GM19351 (cell line): ENCODE data around the gene CEP85.
A peak's percentile ranks its signal among the peaks of the same experiment; 100 is the strongest.
"Not testable (repeated sequence)": the region's sequence is repeated elsewhere in the genome, so short reads cannot be mapped to it uniquely, and the experiment has no call there.

Experiments
- ATAC-seq: cut with Tn5 transposase; IDR thresholded peaks from one replicate; pipeline ENCODE4 v1.9.1; 2021; ENCODE audit warnings: mild to moderate bottlenecking, moderate library complexity; ENCODE audit not compliant: unreplicated experiment

Gene CEP85

DNA sequence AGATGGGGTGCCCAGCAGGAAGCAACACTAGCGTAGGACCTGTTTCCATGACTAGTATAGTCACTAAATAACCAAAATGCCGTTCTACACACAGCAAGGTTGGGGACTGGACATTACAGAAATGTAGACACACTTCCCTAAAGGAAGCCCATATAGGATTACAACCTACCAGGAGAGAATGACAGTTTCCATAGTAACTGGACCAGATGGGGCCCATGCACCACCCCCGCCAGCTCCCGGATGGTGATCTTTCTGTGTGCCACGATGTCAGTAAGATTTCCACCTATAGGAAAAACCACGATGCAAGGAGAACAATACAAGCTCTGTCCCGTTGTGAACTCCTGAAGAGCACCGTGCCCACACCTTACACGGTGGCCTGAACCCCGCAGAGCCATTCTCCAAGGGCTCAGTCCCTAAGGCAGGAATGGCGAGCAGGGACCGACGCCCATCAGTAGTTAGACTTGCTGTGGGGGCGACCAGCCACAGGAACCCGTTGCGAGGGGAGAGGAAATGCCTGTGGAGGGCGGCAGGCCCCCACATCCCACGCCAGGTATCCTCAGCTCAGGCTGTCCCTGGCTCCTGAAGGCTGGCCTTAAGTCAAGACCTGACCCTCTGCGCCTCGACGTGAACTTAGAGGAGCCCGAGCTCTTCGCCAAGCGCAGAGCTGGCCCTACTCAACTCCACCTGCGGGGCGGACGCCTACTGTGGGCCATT lies 13.6 kb upstream of the CEP85 start:
- ATAC-seq = no peak

DNA sequence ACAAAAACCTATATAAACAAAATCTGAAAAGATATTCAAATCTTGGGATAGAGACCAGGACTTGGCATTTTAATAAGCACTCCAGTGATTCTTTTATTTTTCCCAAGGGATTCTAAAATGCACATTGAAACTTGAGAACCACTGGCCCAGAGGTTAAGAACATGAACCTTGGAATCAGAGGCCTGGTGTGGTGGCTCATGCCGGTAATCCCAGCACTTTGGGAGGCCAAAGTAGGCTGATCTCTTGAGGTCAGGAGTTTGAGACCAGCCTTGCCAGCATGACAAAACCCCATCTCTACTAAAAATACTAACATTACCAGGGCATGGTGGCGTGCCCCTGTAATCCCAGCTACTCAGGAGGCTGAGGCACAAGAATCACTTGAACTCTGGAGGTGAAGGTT lies 12.9 kb upstream of the CEP85 start:
- ATAC-seq = no peak

DNA sequence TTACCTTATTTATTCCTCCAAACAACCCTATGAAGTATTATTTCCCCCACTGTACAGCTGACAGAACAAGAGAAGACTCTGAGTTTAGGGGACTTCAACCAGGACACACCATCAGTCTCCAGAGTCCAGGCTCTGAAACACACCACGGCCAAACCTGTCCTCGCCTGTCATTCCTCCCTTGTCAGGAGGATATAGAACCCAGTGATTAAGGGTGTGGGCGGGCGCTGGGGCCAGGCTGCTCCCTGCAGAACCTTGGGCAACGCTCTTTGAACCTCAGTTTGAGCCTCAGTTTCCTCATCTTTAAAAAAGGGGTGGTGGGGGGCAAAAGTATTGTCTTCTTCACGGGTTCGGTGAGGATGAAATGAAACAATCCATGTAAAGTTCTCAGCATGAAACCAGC lies 9.4 kb upstream of the CEP85 start:
- ATAC-seq = no peak

DNA sequence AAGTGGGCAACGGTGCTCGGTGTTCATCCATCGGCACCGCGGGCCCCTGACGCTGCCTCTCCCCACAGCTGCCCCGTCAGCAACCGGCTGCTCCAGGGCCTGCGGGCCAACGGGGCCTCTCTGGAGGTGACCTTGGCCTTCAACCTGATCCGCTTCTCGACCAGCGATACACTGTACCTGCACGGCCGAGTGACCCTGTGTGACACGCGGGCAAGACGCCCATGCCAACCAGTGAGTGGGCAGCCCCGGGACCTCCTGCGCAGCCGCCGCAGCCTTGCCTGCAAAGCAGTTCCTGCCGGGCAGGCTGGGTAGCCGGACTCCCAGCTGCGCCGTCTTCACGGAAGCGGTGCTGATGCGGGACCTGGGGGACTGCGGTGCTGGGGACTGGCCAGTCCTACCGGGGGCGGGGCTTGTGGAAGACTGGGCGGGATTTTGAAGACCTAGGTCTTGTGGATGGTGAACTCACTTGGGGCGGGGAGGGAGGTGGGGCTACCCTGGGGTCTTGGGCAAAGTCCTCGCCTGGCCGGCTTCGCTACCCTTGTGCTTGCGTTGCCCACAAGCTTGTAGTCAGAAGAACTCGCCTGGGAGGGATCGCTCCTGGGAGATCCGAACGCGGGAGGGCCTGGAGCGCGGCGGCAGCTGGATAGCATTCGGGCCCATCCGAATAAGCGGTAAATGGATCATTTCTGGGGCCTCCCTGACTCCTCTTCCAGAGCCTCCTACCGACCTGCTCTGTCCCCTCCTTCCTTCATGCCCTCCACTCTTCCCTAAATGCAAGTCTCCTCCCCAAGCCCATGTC lies 8.8 kb upstream of the CEP85 start:
- no peak for ATAC-seq

DNA sequence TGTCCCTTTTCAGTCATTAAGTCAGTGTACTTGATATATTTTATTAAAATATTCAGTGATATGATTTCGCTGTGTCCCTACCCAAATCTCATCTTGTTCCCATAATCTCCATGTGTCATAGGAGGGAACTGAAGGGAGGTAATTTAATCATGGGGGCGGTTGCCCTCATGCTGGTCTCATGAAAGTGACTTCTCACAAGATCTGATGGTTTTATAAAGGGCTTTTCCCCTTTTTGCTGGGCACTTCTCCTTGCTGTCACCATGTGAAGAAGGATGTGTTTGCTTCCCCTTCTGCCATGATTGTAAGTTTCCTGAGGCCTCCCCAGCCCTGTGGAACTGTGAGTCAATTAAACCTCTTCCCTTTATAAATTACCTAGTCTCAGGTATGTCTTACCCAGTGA lies 3.3 kb upstream of the CEP85 start:
- ATAC-seq = not testable (repeated sequence)

DNA sequence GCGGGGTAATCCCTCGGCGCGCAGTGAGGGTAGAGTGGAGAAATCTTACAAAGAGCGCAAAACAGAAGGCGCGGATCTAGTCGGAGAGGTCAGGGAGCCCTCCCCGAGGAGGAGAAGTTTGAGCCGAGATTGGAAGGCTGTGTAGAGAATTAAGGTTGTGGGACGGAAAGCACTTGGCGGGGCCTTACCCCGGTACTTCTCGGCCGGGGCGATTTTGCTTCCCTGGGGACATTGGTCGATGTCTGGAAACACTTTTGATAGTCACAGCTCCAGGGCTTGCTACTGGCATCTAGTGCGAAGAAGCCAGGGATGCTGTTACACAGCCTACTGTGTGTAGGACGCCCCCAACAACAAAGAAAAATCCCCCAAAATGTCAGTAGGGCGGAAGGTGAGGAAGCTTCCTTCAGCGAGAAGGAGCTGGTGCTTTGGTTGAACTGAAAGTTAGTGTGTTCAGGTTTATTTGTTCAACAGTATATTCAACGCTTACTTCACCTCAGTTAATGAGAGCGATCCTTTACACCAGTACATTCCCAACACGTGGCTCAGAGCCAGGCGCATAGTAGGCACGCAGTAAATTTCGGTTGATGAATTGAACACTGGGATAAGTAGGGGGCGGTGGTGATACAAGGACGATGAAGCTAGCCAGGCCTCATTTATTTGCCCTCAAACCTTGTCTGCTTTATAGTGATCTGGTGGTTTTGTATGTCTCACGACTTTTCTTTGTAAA lies 807 bp downstream of the CEP85 start:
- ATAC-seq = no peak

DNA sequence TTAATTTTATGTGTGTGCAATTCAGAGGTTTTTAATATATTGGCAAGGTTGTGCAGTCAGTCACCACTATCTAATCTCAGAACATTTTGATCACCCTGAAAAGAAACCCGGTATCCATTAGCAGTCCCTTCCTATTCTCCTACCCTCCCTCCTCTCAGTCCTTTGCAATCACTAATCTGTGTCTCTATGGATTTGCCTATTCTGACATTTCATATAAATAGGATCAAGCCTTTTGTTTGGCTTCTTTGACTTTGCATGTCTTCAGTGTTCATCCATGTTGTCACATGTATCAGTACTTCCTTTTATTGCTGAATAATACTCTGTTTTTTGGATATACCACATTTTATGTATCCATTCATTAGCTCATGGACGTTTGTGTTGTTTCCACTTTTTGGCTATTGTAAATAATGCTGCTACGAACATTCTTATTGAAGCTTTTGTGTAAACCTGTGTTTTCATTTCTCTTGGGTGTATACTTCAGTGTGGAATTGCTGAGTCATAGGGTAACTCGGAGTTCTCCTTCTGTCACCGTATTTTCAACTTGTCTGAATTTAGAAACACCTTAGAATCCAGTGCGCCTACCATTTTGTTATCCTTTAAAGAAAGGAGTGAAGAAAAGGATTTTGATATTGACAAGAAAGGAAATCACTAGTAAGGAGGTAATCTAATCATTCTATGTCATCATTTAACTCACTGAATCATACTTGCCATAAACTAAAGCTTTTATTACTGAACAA lies 3.4 kb downstream of the CEP85 start:
- ATAC-seq = no peak

DNA sequence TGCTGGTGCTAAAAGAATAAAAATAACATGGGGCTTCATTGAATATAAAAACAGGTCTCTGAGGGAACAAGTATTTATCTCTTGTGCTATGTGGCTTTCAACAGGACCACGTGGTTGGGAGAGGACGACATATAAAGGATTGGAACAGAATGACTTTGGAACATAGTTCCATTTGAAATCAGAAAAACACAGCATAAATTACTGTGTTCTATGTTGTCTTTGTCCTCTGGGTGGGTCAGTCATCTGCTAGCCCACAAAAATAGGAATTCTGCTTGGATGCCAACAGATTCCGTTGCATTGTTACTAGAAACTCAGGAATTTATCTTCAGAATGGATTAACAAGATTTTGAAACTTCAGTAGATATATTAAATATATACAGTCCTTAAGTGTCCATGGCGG lies 5.9 kb downstream of the CEP85 start:
- no peak for ATAC-seq

DNA sequence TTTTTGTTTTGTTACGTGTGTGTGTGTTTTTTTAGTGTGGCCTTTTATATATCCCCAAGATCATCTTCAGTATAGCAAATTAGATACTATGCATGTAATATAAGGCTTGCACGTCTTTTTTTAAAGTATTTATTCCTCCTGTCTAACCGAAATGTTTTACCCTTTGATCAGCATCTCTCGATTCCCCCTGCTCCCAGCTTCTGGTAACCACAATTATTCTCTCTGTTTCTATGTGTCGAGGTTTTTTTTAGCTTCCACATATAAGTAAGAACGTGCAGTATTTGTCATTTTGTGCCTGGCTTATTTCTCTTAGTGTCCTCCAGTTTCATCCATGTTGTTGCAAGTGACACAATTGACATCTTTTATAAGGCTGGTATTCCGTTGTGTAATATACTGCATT lies 18.7 kb downstream of the CEP85 start:
- ATAC-seq = no peak

DNA sequence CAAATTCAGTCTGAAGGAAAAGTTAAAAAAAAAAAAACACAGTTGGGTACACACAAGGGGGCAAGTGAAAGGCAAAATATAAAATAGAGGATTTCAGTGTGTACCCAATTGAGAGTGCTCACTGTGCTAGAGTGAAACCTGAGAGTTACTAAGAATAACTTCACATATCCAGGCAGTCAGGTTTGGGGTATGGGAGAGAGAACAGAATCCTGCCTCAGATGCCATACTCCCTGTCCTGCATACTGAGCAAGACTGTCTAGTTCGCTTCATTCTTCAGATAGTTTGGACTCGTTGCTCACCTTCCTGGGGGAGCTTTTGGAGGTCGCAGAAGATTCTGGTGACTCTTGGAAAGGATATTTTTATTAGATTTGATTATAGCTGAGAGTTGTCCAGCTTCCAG lies 20.4 kb downstream of the CEP85 start:
- no peak for ATAC-seq

DNA sequence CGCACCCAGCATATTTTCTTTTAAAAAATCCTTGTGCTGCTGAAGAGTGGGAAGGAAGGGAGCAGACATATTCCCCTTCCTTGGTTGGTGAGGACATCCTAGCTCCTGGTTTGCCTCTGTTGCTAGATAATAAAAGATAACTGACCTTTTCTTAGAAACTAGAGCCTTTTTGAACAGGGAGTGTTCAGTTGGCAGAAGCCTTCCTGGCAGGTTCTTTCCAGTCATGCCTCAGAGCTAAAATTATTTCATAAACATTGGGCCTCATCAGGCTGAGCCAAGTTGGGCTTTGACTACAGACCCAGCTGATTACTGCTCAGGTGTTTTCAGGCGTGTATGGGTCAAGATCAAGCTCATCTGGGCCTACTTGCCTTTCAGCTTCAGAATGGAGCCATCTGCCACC lies 23.2 kb downstream of the CEP85 start:
- ATAC-seq = no peak

DNA sequence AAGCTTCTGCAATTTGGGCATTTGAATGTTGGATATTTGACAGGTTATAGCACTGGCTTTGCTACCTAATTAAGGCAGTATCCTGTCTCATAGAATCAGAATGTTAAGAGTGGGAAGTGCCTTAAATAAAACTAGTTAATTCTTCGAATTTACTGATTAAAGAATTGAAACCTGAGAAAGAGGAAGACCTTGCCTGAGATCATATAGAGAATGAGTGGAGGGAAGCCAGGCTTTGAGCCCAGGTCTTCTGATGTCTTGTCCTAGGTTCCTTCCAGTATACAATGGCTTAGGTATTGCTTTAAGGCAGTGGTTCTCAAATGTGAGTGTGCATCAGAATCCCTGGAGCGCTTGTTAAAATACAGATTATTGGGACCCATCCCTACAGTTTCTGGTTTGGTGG lies 25.0 kb downstream of the CEP85 start:
- ATAC-seq = no peak

DNA sequence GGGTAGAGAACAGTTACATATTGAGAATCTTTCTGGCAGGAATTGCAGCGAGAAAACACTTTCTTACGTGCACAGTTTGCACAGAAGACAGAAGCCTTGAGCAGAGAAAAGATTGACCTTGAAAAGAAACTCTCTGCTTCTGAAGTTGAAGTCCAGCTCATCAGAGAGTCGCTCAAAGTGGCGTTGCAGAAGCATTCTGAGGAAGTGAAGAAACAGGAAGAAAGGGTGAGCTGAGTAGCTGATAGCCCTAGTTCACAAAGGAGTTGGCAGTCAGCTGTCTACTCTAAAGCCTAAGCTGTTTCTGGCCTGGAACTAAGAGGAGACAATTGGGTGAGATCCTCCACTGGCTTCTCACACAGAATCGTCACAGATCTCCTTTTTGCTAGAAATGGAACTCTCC lies 25.6 kb downstream of the CEP85 start:
- no peak for ATAC-seq

DNA sequence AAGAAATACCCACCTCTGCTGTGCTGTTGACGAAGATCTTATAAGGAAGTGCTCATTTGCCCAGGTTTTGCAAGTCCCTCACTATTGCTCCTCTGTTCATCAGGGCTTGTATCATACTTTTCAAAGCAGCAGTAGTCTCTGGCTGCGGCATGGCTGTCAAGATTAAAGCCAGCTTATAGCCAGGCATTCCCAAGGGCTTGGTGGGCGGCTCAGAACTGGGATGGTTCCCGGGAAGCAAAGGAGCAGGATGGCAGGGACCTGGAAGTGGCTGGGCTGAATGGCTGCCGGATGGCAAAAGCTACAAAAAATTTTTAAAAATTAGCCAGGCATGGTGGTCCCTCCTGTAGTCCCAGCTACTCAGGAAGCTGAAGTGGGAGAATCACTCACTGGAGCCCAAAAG lies 29.2 kb downstream of the CEP85 start:
- ATAC-seq = no peak

DNA sequence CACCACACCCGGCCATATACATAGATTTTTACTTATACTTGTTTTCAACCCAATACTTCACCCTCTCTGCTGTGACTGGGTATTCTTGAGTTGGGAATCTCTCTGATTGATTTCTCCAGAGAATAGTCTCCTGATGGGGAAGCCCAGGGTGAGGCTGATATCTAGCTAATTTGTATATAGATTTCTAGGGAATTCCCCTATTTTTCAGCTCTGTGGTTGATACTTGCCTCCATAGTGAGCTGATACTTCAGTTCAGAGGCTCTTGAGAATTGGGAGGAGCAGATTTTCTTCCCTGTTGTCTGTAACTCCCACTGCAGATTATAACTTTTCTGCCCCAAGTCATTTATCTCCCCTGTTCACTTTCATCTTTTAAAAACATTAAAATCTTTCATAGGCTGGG lies 31.4 kb downstream of the CEP85 start:
- ATAC-seq = no peak

DNA sequence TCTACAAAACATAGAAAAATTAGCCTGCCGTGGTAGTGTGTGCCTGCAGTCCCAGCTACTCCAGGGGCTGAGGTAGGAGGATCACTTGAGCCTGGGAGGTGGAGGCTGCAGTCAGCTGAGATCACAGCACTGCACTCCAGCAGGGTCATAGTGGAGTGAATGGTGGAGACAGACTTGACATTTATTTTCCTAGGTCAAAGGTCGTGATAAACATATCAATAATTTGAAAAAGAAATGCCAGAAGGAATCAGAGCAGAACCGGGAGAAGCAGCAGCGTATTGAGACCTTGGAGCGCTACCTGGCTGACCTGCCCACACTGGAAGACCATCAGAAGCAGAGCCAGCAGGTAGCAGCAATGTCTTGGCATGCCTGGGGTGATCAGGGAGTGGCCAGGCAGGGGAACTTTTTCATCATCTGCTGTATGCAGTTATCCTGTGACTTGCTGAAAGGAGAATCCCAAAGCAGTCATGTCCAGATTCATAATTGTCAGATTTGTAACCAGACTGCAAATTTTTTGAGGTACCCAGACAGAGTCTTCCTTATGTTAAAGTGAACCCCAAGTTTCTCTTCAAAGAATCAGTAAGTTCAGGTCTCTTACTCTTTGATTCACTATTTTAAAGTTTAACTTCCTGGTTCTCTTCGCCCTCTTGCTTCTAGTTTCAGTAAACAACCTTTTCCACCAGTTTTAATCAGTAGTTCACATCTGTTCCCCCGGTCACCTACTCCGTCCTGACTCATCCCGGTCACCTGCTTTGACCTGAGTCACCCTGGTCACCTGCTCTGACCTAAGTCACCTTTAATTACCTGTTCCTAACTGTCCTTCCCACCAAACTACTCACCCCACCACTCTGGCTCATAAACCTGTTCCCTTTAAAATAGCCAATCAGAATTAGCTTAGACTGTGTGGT lies 34.5 kb downstream of the CEP85 start:
- no peak for ATAC-seq

DNA sequence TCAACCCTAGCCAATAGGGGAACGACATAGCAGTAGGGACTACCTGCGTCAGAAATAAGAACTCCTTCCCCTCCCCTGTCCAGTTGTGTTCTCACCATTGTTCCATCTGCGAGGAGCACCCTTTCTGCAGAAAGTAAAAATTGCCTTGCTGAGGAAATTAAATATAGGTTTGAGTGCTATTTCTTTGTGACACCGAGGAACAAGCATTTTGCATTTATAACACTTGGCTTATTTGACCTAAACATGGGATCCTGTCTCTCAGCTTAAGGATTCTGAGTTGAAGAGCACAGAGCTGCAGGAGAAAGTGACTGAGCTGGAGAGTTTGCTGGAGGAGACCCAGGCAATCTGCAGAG lies 35.2 kb downstream of the CEP85 start:
- ATAC-seq = no peak

DNA sequence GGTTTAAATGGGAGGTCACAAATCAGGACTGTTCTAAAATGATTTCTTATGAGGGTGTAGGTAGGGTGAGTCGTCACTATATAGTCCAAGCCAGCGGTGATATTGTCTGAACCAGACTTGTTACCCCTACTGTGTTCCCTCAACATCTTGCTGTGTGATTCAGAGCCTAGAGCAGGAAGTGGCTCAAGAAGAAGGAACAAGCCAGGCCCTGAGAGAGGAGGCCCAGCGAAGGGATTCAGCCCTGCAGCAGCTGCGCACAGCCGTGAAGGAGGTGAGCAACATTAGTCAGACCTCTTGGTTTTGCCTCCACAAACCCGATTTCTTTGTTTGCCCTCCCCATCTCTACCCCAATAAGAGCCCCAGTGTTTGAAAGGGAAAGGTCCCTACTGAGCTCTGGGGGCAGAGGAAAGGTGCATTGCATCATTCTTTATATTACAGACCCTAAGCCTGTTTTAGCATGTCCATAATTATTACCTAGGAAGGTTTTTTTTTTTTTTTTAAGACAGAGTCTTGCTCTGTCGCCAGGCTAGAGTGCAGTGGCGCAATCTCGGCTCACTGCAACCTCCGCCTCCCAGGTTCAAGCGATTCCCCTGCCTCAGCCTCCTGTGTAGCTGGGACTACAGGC lies 40.9 kb downstream of the CEP85 start:
- no peak for ATAC-seq

DNA sequence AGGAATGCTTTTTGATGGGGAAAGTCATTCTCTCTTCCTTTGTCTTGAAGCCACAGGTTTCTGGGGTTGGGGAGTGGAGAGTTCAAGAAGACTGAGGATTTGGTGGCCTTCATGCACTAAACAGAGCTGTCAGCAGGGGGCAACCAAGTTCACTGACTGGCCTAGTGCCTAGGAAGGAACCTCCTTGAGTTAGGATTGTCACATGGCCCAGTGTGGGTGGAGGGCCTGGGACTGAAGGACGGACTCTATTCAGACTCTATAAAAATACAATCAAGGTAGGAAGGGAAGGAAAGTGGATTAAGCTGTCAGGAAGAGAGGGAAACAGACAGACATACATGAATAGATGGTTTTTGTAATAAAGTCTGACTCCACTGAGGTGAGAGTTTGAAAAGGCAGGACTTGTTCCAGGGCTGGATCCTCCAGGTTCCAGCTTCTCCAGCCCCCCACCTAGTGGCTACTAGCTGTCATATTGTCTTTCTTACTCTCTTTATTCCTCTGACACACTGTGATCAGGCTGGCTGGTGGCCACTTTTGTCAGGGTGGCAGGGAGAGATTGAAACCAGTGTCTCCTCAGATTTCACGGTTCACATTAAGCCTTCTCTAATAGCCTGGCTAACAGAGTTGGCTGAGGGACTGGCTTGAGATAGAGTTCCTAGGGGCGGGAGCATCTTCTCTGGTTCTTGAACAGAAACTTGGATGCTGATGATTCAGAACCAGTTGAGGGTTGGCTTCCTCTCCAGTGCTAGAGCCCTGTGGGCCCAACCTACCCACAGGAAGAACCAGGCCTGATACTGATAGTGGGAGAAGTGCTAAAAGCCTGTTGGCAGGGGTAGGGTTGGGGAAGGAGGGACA lies 41.8 kb downstream of the CEP85 start:
- ATAC-seq = peak; percentile 36
